Mesenchymal stem cell (in vitro differentiated cells and primary cell): Measurements from ENCODE around the gene GAGE10.
"Not testable (repeated sequence)": the region's sequence is repeated elsewhere in the genome, so short reads cannot be mapped to it uniquely, and the experiment has no call there.

Experiments used
- DNase-seq: peaks from one replicate; pipeline ENCODE4 v3.0.0-alpha.2; 2013
- H2AFZ ChIP-seq: one replicate; pipeline ENCODE4 v1.6.1; 2013; ENCODE audit warnings: low read depth, mild to moderate bottlenecking, control low read depth, inconsistent platforms, low read length, moderate library complexity
- H2AK5ac ChIP-seq: 2 replicates; pipeline ENCODE4 v1.6.1; 2013; ENCODE audit warnings: low read length, moderate library complexity, mild to moderate bottlenecking, inconsistent platforms; ENCODE audit not compliant: severe bottlenecking
- H2BK120ac ChIP-seq: one replicate; pipeline ENCODE4 v1.6.1; 2013; ENCODE audit warnings: low read depth, mild to moderate bottlenecking, inconsistent platforms, low read length, moderate library complexity
- H2BK12ac ChIP-seq, 2 experiments: one replicate each; pipeline ENCODE4 v1.6.1; 2013; ENCODE audit warnings: inconsistent platforms in 2 of 2, low read length in 2 of 2, mild to moderate bottlenecking in 2 of 2, moderate library complexity in 2 of 2, control low read depth in 1 of 2
- H2BK15ac ChIP-seq: one replicate; pipeline ENCODE4 v1.6.1; 2013; ENCODE audit warnings: mild to moderate bottlenecking, low read depth, inconsistent platforms; ENCODE audit not compliant: poor library complexity, severe bottlenecking
- H2BK5ac ChIP-seq: 2 replicates; pipeline ENCODE4 v1.6.1; 2013; ENCODE audit warnings: low read depth, mild to moderate bottlenecking, low read length, control low read depth, inconsistent platforms; ENCODE audit not compliant: poor library complexity, severe bottlenecking
- H3K14ac ChIP-seq, 2 experiments: one replicate each; pipeline ENCODE4 v1.6.1; 2013; ENCODE audit warnings: inconsistent platforms in 2 of 2, low read length in 2 of 2, control low read depth in 1 of 2, mild to moderate bottlenecking in 1 of 2, moderate library complexity in 1 of 2
- H3K18ac ChIP-seq, 2 experiments: one replicate each; pipeline ENCODE4 v1.6.1; 2013; ENCODE audit warnings: inconsistent platforms in 2 of 2, low read length in 2 of 2, control low read depth in 1 of 2, low read depth in 1 of 2, mild to moderate bottlenecking in 1 of 2
- H3K23ac ChIP-seq, 2 experiments: one replicate each; pipeline ENCODE4 v1.6.1; 2013; ENCODE audit warnings: inconsistent platforms in 2 of 2, low read length in 2 of 2, mild to moderate bottlenecking in 2 of 2, moderate library complexity in 2 of 2, control low read depth in 1 of 2
- H3K27ac ChIP-seq: 2 replicates; pipeline ENCODE4 v1.5.1; 2013; ENCODE audit warnings: mild to moderate bottlenecking, moderate library complexity, low read length, control low read depth, inconsistent platforms; ENCODE audit not compliant: poor library complexity, severe bottlenecking
- H3K27me3 ChIP-seq, 2 experiments: 2 replicates each; pipeline versions ENCODE4 v1.6.1 to v1.7.0; 2013; ENCODE audit warnings: low read length in 2 of 2, mild to moderate bottlenecking in 2 of 2, moderate library complexity in 2 of 2, control low read depth in 1 of 2, inconsistent platforms in 1 of 2; ENCODE audit not compliant: control insufficient read depth in 1 of 2, insufficient read depth in 1 of 2
- H3K36me3 ChIP-seq, 2 experiments: 2 replicates each; pipeline versions ENCODE4 v1.6.1 to v1.7.0; 2013; ENCODE audit warnings: low read length in 2 of 2, control low read depth in 1 of 2, inconsistent platforms in 1 of 2, low read depth in 1 of 2, mild to moderate bottlenecking in 1 of 2; ENCODE audit not compliant: insufficient read depth in 2 of 2, control insufficient read depth in 1 of 2
- H3K4ac ChIP-seq, 2 experiments: one replicate each; pipeline ENCODE4 v1.6.1; 2013; ENCODE audit warnings: inconsistent platforms in 2 of 2, low read length in 2 of 2, mild to moderate bottlenecking in 2 of 2, moderate library complexity in 2 of 2, control low read depth in 1 of 2, low read depth in 1 of 2
- H3K4me1 ChIP-seq: 2 replicates; pipeline ENCODE4 v1.6.1; 2013; ENCODE audit warnings: low read depth, low read length, control low read depth; ENCODE audit not compliant: control insufficient read depth, insufficient read depth
- H3K4me2 ChIP-seq: 2 replicates; pipeline ENCODE4 v1.6.1; 2013; ENCODE audit warnings: low read length, mild to moderate bottlenecking, inconsistent platforms; ENCODE audit not compliant: poor library complexity, severe bottlenecking
- H3K4me3 ChIP-seq, 2 experiments: 2 replicates each; pipeline versions ENCODE4 v1.5.1 to v1.7.0; 2013; ENCODE audit warnings: low read length in 2 of 2, mild to moderate bottlenecking in 2 of 2, control low read depth in 1 of 2, low read depth in 1 of 2; ENCODE audit not compliant: insufficient read depth in 1 of 2
- H3K79me1 ChIP-seq: replicated peaks from 2 replicates; pipeline ENCODE4 v1.6.1; 2013; ENCODE audit warnings: mild to moderate bottlenecking, control low read depth, low read length, inconsistent platforms; ENCODE audit not compliant: poor library complexity, severe bottlenecking
- H3K9ac ChIP-seq: 2 replicates; pipeline ENCODE4 v1.7.0; 2013; ENCODE audit warnings: mild to moderate bottlenecking, low read length, moderate library complexity
- H3K9me3 ChIP-seq: 2 replicates; pipeline ENCODE4 v1.7.0; 2013; ENCODE audit warnings: mild to moderate bottlenecking, low read length; ENCODE audit not compliant: control insufficient read depth
- H4K8ac ChIP-seq: one replicate; pipeline ENCODE4 v1.6.1; 2013; ENCODE audit warnings: inconsistent platforms, mild to moderate bottlenecking, low read length, moderate library complexity
- H4K91ac ChIP-seq: one replicate; pipeline ENCODE4 v1.6.1; 2013; ENCODE audit warnings: mild to moderate bottlenecking, low read length, inconsistent platforms
- WGBS: methylation state at CpG from one replicate; pipeline ENCODE4 v1.1.7; 2013; ENCODE audit warnings: mixed read lengths; 5-methylcytosine and 5-hydroxymethylcytosine counted together

Gene GAGE10

DNA sequence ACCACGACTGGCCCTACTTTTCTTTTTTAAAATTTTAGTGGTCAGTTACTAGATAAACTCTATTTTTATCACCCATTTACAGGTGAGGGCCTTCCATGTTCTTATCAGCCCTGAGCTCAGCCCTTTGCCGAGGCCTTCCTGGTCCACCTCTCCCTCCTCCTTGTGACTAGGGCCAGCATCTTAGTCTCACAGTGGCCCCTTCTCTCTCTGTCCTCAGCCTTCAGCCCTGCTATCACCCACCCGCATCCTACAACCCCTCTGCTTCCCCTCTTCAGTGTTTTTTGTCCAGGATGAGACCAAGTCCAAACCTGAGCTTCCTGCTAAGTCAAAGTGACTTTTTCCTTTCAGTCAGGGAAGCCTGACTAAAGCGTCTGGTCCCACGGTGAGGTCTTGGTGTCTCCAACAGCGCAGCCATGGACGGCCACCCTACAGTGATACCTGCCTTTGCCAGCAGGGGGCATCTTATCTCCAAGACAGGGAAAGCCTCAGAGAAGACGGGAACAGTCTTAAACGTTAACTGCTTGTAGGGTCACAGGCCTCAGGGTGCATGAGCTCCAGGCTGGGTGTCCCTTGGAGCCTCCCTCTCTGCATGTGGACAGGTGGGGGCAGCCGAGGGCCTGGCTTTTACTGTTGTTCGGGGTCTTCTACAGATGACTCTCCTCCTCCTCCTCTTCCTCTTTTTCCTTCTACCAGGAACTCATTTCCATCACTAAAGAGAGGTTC is 11.7 kb upstream of the GAGE10 start:
- H3K4me3 ChIP-seq = no peak overlapping the region
- H2BK120ac ChIP-seq = no peak overlapping the region
- H3K14ac ChIP-seq = no peak overlapping the region
- H2BK15ac ChIP-seq = no peak overlapping the region
- no peak overlapping the region for H2AFZ ChIP-seq
- peaks cover 0 to 1% of the 10 kb centered on the region in 2 experiments for H3K36me3 ChIP-seq
- no peak overlapping the region for H2AK5ac ChIP-seq
- no peaks in the 10 kb centered on the region for H3K79me1 ChIP-seq
- H3K9ac ChIP-seq = no peak overlapping the region
- no peak overlapping the region for H3K4ac ChIP-seq
- H3K4me1 ChIP-seq = no peaks in the 10 kb centered on the region
- 40% methylated on average over 10 of the region's 11 CpGs for WGBS
- H2BK5ac ChIP-seq = no peak overlapping the region
- no peak overlapping the region for H3K27ac ChIP-seq
- no peak overlapping the region for H3K4me2 ChIP-seq
- H4K8ac ChIP-seq = no peak overlapping the region
- no peak overlapping the region for H2BK12ac ChIP-seq
- no peak overlapping the region for H3K23ac ChIP-seq
- H3K9me3 ChIP-seq = no peaks in the 10 kb centered on the region
- H3K18ac ChIP-seq = no peak overlapping the region
- DNase-seq = peak; percentile 38
- H3K27me3 ChIP-seq = peaks cover 0 to 23% of the 10 kb centered on the region in 2 experiments
- H4K91ac ChIP-seq = no peak overlapping the region

DNA sequence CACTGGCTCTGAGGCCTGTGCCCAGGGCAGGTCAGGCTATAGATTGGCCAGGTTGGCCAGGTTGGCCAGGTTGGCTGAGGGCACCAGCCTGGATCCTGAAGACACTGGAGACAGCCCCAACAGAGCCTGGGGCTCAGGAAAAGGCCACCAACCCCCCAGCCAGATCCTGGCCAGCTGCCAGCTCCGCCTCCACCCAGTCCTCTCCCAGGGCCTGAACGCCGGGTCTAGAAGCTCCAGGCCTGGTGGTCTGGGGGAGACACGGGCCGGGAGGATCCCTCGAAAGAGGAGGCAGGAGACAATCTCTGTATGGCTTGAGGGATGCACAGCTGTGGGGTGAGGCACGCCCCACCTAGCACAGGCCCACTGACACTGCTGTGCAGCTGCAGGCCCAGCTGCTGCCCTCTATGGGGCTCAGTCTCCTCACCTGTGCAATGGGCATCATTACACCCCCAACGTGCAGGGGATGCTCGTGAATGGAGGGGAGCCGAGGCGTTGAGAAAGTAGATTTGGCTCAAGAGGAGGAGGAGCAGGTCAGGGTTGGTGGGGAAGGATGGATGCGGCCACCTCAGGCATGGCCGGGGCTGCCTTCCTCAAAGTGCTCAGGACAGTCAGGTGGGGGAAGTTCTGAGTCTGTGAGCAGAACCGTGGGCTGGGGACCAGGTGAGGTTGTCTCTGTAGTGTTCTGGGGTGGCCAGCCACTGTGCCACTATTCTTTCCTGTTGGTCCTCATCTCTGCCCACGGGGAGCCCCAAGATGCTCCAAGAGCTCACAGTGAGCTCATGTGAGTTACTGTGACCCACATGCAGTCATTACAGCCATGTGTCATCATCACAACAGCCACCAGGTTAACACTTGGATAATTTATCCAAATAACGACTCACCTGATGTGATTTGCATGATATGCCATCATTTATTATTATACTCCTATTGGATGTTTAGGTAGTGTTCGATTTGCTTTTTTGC is 10.8 kb upstream of the GAGE10 start:
- Histone ChIP-seq H3K23ac (no peak overlapping the region), H3K14ac (no peak overlapping the region), H3K9me3 (no peaks in the 10 kb centered on the region), H2BK120ac (no peak overlapping the region), H3K9ac (no peak overlapping the region), H3K4me2 (no peak overlapping the region), H4K91ac (no peak overlapping the region), H2BK12ac (no peak overlapping the region), H2BK5ac (no peak overlapping the region), H3K4me3 (no peak overlapping the region), H3K79me1 (no peaks in the 10 kb centered on the region), H2BK15ac (no peak overlapping the region), H3K4ac (no peak overlapping the region), H3K18ac (no peak overlapping the region), H2AFZ (no peak overlapping the region), H3K27me3 (peaks cover 0 to 21% of the 10 kb centered on the region in 2 experiments), H2AK5ac (no peak overlapping the region), H4K8ac (no peak overlapping the region), H3K27ac (no peak overlapping the region), H3K4me1 (no peaks in the 10 kb centered on the region), H3K36me3 (no peaks in the 10 kb centered on the region)
- 91% methylated on average over 10 of the region's 17 CpGs for WGBS
- no peak for DNase-seq

DNA sequence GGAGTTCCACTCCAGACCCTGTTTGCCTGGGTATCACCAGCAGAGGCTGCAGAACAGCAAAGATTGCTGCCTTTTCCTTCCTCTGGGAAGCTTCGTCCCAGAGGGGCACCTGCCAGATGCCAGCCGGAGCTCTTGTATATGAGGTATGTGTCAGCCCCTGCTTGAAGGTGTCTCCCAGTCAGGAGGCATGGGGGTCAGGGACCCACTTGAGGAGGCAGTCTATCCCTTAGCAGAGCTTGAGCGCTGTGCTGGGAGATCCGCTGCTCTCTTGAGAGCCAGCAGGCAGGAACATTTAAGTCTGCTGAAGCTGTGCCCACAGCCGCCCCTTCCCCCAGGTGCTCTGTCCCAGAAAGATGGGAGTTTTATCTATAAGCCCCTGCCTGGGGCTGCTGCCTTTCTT is 4.2 kb upstream of the GAGE10 start:
- not testable (repeated sequence) for H3K79me1 ChIP-seq, H2BK120ac ChIP-seq, H3K36me3 ChIP-seq, H3K9ac ChIP-seq, H3K4me3 ChIP-seq, H3K14ac ChIP-seq, H2BK15ac ChIP-seq, H2BK5ac ChIP-seq, H2AK5ac ChIP-seq, H4K91ac ChIP-seq, H3K9me3 ChIP-seq, H2AFZ ChIP-seq, H3K27ac ChIP-seq, DNase-seq, H4K8ac ChIP-seq, H3K23ac ChIP-seq, H3K18ac ChIP-seq, H2BK12ac ChIP-seq, H3K4me2 ChIP-seq, H3K4ac ChIP-seq, H3K4me1 ChIP-seq
- H3K27me3 ChIP-seq = peaks cover 0 to 18% of the 10 kb centered on the region in 2 experiments
- 98% methylated on average over 5 of the region's 5 CpGs for WGBS

DNA sequence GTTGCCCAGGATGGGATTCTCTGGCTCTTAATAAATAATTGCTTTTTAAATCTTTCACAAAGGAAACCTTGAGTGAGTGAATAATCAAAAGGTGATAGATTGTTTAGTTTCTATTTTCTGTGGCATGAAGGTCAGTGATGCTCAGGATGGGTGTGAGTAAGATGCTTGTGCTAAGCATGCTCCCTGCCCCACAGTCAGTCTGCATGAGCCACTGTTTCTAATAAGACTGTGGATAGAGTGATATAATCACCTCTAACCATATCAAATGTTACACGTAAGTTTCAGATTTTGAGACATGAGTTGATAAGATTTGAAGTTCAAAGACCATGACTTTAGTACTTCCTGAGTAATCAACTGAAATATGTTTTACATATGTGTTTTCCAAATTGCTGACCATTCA is 2.7 kb upstream of the GAGE10 start:
- no peak overlapping the region for H3K18ac ChIP-seq
- no peak overlapping the region for H2BK120ac ChIP-seq
- no peak overlapping the region for H2AFZ ChIP-seq
- H3K14ac ChIP-seq = no peak overlapping the region
- H3K79me1 ChIP-seq = no peaks in the 10 kb centered on the region
- H3K4me1 ChIP-seq = no peaks in the 10 kb centered on the region
- H2BK12ac ChIP-seq = no peak overlapping the region
- no CpG with 5 or more reads among the region's 1 CpG for WGBS
- H3K9ac ChIP-seq = no peak overlapping the region
- H2BK15ac ChIP-seq = no peak overlapping the region
- no peak for DNase-seq
- no peak overlapping the region for H3K4me2 ChIP-seq
- H3K4me3 ChIP-seq = no peak overlapping the region
- H3K9me3 ChIP-seq = no peaks in the 10 kb centered on the region
- H4K91ac ChIP-seq = no peak overlapping the region
- H3K27ac ChIP-seq = no peak overlapping the region
- no peak overlapping the region for H3K23ac ChIP-seq
- no peak overlapping the region for H4K8ac ChIP-seq
- H3K36me3 ChIP-seq = no peaks in the 10 kb centered on the region
- no peak overlapping the region for H2BK5ac ChIP-seq
- peaks cover 0 to 16% of the 10 kb centered on the region in 2 experiments for H3K27me3 ChIP-seq
- no peak overlapping the region for H2AK5ac ChIP-seq
- no peak overlapping the region for H3K4ac ChIP-seq
